ENCODE results near the gene IMPDH1. TPM values are rescaled to one million over a fixed set of nuclear protein-coding genes. Genes with fewer than 3 reads are reported as not detected.
"Not testable (repeated sequence)": the region's sequence is repeated elsewhere in the genome, so short reads cannot be mapped to it uniquely, and the experiment has no call there.

IMPDH1 gene
- 88.2 and 100 TPM in 2 replicates for total RNA-seq

DNA sequence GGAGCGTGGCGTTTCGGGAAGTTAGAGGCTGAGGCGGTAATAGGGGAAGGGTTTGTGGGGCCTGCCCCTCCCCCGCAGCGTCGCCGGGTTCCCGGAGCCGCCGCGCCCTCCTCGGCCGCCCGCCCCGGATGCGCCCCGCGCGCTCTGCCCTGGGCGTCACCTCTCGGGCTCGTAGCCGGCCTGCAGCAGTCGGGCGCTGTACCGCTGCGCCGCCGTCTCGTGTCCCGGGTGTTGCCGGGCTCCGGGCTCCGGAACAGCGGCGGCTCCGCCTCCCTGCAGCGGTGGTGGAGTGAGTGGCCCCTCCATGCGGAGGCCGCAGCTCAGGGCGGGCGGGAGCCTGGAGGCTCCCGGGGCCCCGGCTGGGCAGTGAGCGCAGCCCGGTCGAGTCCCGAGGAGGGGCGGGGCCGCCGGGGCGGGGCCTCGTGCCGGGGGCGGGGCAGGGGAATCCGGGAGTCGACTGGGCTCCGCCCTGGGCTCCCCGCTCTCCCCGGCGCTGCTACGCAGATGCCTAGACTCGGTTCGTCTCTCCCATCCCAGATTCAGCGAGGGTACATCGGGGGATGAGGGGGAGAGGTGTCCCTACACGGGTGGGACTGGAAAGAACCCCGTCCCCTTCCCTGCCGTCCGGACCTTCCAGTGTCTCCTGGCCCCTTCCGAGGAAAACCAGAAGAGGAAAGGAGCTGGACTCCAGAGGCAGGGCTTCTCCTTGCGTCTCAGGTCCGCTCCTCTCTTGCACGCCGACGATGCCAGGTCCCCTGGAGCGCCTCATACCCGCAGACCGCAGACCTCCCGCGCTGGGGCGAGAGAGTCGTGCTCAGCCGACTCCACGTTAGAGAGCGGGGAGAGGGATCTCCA is at the start of gene IMPDH1:
IMPDH1 (minus strand) TSS at position 387 of the 855 bp plus-strand sequence; CDS start at position 306, 81 bp downstream.
- DNase-seq (ENCODE audit: low read depth, low spot score), result no peak

- peak; percentile 39 for DNase-seq (ENCODE audit: low read depth, low spot score)
Measured at GRCh38 chr7:128459394-128459878, 49.7 kb upstream of the IMPDH1 start.

DNA sequence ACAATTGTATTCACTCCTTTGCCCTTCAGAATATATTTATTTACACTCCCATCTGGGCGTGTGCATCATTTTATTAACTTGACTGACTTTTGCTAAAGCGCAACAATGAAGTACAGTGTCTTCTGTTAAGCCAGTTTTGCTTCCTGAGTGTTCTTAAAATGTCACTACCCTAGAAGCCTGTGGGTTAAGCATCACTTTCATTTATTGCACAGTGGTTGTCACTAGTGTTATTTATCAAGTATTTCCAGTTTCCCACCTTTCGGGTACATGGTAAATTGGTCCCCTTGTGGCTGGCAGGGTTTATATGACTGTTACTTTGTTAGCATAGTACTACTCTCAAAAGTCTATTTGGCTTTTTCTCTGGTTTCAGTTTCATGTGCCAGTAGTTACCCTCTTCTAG is 49.2 kb upstream of the IMPDH1 start:
- DNase-seq (ENCODE audit: low read depth, low spot score), result no peak

GRCh38 chr7:128457385-128457784 is 47.6 kb upstream of the IMPDH1 start:
- not testable (repeated sequence) for DNase-seq (ENCODE audit: low read depth, low spot score)

- DNase-seq (ENCODE audit: low read depth, low spot score), result no peak
Measured at GRCh38 chr7:128456255-128456725, 46.5 kb upstream of the IMPDH1 start.

GRCh38 chr7:128455543-128456254 is 45.9 kb upstream of the IMPDH1 start, which contains the start of gene HILPDA:
Gene HILPDA, plus strand, starts transcription at chr7:128455878. Its CDS starts 1,391 bp downstream, at chr7:128457269.
- peak; percentile 48 for DNase-seq (ENCODE audit: low read depth, low spot score)

GRCh38 chr7:128454808-128455542 is 45.2 kb upstream of the IMPDH1 start:
- no peak for DNase-seq (ENCODE audit: low read depth, low spot score)

GRCh38 chr7:128453836-128454804 is 44.3 kb upstream of the IMPDH1 start:
- peak; percentile 45 for DNase-seq (ENCODE audit: low read depth, low spot score)

DNA sequence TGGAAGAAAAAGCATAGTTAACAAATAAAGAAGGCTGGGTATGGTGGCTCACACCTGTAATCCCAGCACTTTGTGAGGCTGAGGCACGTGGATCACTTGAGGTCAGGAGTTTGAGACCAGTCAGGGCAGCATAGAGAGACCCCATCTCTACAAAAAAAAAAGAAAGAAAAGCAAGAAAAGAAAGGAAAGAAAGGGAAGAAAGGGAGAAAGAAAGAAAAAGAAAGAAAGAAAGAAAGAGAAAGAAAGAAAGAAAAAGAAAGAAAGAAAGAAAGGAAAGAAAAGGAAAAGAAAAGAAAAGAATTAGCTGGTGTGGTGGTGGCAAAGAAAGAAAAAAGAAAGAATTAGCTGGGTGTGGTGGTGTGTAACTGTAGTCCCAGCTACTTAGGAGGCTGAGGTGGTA is 42.8 kb upstream of the IMPDH1 start:
- DNase-seq (ENCODE audit: low read depth, low spot score), result no peak

- DNase-seq (ENCODE audit: low read depth, low spot score), result no peak
Measured at GRCh38 chr7:128450913-128451312, 41.1 kb upstream of the IMPDH1 start.

GRCh38 chr7:128450409-128450808 is 40.6 kb upstream of the IMPDH1 start:
- DNase-seq (ENCODE audit: low read depth, low spot score), result no peak

DNA sequence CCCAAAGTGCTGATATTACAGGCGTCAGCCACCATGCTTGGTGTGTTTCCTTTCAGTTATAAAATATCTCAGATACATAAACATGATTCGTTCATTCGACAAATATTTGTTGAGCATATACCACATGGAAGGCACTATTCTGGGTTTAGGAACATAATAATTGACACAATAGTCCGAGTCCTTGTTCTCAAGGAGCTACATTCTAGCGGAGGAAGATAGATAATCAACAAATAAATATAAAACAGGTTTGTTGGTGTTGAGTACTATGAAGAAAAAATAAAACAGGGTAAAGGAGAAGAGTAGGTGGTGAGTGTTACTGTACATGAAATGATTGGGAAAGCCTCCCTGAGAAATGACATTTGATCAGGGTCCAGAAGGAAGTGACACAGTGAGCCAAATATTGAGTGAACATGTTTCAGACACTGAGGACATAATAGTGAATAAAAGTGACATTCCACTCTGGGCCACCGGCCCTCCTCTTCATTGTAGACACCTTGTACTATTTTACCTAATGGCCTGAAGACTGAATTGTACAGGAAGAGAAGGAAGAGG is 39.0 kb upstream of the IMPDH1 start:
- no peak for DNase-seq (ENCODE audit: low read depth, low spot score)

GRCh38 chr7:128447941-128448564 is 38.3 kb upstream of the IMPDH1 start:
- DNase-seq (ENCODE audit: low read depth, low spot score), result no peak

- DNase-seq (ENCODE audit: low read depth, low spot score), result no peak
Measured at GRCh38 chr7:128446306-128446705, 36.5 kb upstream of the IMPDH1 start.

GRCh38 chr7:128443831-128444600 is 34.2 kb upstream of the IMPDH1 start:
- DNase-seq (ENCODE audit: low read depth, low spot score), result no peak

DNA sequence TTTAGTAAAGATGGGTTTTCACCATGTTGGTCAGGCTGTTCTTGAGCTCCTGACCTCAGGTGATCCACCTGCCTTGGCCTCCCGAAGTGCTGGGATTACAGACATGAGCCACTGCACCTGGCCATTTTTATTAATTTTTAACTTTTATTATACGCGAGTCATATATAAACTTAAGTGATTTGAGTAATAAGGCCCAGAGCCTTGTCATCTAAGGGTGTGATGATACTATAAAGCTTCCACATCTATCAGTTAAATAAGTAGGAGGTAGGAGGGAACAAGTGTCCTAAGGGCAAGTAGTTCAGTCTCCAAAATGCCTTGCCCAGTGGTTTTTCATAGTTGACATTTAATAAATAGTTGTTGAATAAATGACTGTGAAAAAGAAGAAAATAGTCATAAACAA is 32.6 kb upstream of the IMPDH1 start:
- DNase-seq (ENCODE audit: low read depth, low spot score), result no peak

- DNase-seq (ENCODE audit: low read depth, low spot score), result no peak
Measured at GRCh38 chr7:128437426-128438332, 27.9 kb upstream of the IMPDH1 start.

DNA sequence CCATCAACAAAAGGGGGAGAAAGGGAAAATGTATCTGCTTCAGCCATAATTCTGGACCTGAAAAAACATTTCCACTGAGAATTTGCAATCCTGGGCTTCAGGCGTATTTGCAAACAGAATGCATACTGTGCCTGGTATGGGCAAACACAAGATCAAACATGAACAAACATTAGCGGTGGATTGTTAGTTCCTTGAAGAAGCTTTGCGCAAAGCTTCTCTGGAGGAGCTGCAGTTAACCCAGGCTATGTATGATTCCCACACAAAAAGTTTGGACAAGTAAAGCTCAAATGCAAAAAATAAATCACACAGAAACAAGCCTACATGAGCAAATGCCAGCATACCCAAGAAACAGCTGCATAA is 25.5 kb upstream of the IMPDH1 start:
- DNase-seq (ENCODE audit: low read depth, low spot score), result no peak

All from pulmonary artery endothelial cell (primary cell).